Measurements from ENCODE around the gene SPATA2L.

DNA sequence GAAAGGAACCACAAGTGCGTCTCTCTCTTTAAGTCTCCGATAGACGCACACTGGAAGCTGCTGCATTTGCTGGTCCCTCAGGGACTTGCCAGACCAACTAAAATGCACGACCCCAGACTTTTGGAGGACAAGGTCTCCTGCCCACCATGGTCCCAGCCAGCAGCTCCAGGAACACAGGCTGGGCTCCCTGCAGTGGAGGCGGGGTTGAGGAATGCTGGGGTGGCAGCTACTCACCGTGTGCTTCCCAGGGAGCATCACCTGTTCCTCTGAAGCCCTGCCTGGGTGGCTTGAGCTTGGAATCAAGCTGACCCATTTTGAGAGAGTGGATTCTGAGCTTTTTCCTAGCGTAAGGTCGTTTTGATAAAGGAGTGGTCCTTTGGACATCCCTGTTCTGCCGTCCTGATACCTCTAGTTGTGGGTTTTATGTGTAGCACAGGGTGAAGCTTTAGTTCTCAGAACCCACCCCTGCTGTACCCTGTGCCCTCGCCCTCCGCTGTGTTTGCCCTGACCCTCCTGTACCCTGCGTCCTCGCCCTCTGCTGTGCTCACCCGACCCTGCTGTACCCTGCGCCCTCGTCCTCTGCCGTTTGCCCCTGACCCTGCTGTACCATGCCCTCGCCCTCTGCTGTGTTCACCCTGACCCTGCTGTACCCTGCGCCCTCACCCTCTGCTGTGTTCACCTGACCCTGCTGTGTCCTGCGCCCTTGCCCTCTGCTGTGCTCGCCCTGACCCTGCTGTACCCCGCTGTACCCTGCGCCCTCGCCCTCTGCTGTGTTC, 30.8 kb upstream of the SPATA2L start:
- no peak for TF ChIP-seq POLR2A (IDR thresholded peaks at IDR 0.05)
- TF ChIP-seq, protein P1, sequence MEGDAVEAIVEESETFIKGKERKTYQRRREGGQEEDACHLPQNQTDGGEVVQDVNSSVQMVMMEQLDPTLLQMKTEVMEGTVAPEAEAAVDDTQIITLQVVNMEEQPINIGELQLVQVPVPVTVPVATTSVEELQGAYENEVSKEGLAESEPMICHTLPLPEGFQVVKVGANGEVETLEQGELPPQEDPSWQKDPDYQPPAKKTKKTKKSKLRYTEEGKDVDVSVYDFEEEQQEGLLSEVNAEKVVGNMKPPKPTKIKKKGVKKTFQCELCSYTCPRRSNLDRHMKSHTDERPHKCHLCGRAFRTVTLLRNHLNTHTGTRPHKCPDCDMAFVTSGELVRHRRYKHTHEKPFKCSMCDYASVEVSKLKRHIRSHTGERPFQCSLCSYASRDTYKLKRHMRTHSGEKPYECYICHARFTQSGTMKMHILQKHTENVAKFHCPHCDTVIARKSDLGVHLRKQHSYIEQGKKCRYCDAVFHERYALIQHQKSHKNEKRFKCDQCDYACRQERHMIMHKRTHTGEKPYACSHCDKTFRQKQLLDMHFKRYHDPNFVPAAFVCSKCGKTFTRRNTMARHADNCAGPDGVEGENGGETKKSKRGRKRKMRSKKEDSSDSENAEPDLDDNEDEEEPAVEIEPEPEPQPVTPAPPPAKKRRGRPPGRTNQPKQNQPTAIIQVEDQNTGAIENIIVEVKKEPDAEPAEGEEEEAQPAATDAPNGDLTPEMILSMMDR (IDR thresholded peaks at IDR 0.05), result no peak
